K562 (cell line): ENCODE measurements around the gene CHAF1A. TPM values are rescaled to one million over a fixed set of nuclear protein-coding genes. Genes with fewer than 3 reads are reported as not detected.

Experiments used
- ARID1B ChIP-seq: fragments of 450-650 bp; IDR thresholded peaks from 2 replicates; pipeline ENCODE4 v1.6.1; 2016; ENCODE audit warnings: antibody characterized with exemption, mild to moderate bottlenecking, inconsistent platforms
- BCLAF1 ChIP-seq, 2 experiments: fragments of 450-650 bp in 1 of 2; IDR thresholded peaks; 2 replicates each; pipeline ENCODE4 v1.6.1; 2011 to 2017; ENCODE audit warnings: low read depth in 2 of 2, antibody characterized with exemption in 1 of 2, borderline replicate concordance in 1 of 2, low read length in 1 of 2, mild to moderate bottlenecking in 1 of 2, mixed read lengths in 1 of 2; ENCODE audit not compliant: control insufficient read depth in 1 of 2
- C11orf30 ChIP-seq: fragments of 450-650 bp; IDR thresholded peaks from 2 replicates; pipeline ENCODE4 v1.6.1; 2016; ENCODE audit warnings: low read depth, mild to moderate bottlenecking
- CTCF ChIP-seq, 3 experiments: IDR thresholded peaks in 2 of 3; conservative IDR thresholded peaks in 1 of 3; 2 replicates each; pipeline ENCODE4 v1.5.1; 2011 to 2012; ENCODE audit warnings: low read length in 3 of 3, mild to moderate bottlenecking in 3 of 3, control low read depth in 2 of 3, improper control_type of control experiment in 1 of 3, inconsistent platforms in 1 of 3, low read depth in 1 of 3, mixed read lengths in 1 of 3, moderate library complexity in 1 of 3; ENCODE audit not compliant: insufficient read depth in 2 of 3
- E2F1 ChIP-seq: sonication (generic); formaldehyde crosslinking; IDR thresholded peaks from 2 replicates; pipeline ENCODE4 v1.8.1; 2023; ENCODE audit warnings: mild to moderate bottlenecking, missing genetic modification reagents, moderate library complexity
- JUND ChIP-seq, 2 experiments: IDR thresholded peaks; 2 replicates in 1 of 2; 3 replicates in 1 of 2; pipeline ENCODE4 v1.6.1; 2011; ENCODE audit warnings: borderline replicate concordance in 2 of 2, low read depth in 2 of 2, low read length in 2 of 2, improper control_type of control experiment in 1 of 2, missing biosample characterization in 1 of 2, missing genetic modification characterization in 1 of 2, missing genetic modification reagents in 1 of 2
- KDM5B ChIP-seq: fragments of 200-600 bp; sonication (generic); IDR thresholded peaks from 2 replicates; pipeline ENCODE4 v1.6.1; 2012; ENCODE audit warnings: low read depth, mild to moderate bottlenecking, moderate library complexity, low read length, control low read depth, inconsistent platforms; ENCODE audit not compliant: insufficient replicate concordance
- LEF1 ChIP-seq: fragments of 450-650 bp; IDR thresholded peaks from 2 replicates; pipeline ENCODE4 v1.6.1; 2016; ENCODE audit warnings: mild to moderate bottlenecking
- PCBP2 ChIP-seq: fragments of 200-400 bp; formaldehyde crosslinking; IDR thresholded peaks from 2 replicates; pipeline ENCODE4 v1.6.1; 2018; ENCODE audit warnings: low read length, low read depth, mild to moderate bottlenecking, moderate library complexity; ENCODE audit not compliant: poor library complexity, severe bottlenecking
- POLR2G ChIP-seq: fragments of 200-400 bp; formaldehyde crosslinking; IDR thresholded peaks from 2 replicates; pipeline ENCODE4 v1.6.1; 2017; ENCODE audit warnings: low read depth, mild to moderate bottlenecking, antibody characterized with exemption, low read length, moderate library complexity
- RREB1 ChIP-seq: fragments of 250-450 bp; sonication (Bioruptor Pico); IDR thresholded peaks from 2 replicates; pipeline ENCODE4 v1.4.0; 2020
- ZKSCAN1 ChIP-seq: fragments of 150-350 bp; IDR thresholded peaks from 2 replicates; pipeline ENCODE4 v1.6.1; 2016; ENCODE audit warnings: low read depth, low read length
- ZNF224 ChIP-seq: sonication (generic); formaldehyde crosslinking; IDR thresholded peaks from 2 replicates; pipeline ENCODE4 v1.8.0; 2022; ENCODE audit warnings: mild to moderate bottlenecking, missing genetic modification reagents
- polyA plus RNA-seq, 8 experiments: library from polyadenylated mRNA; depleted of rRNA in 4 of 8; stranded (reverse) in 5 of 8; unstranded in 3 of 8; fragments of >200 nt; fragmentation: Nextera tagmentation in 2 of 8; fragmentation: Illumina TruSeq in 1 of 8; extraction: Ambion mirVana in 2 of 8; extraction: Trizol in 1 of 8; gene quantifications; 2 replicates each; pipeline versions ENCODE4 v1.2.1 to v1.2.3, GENCODE V29; 2011 to 2014; ENCODE audit warnings: inconsistent platforms in 1 of 8, missing spikeins in 1 of 8
- total RNA-seq, 7 experiments: library from RNA; depleted of rRNA in 6 of 7; stranded (reverse); fragments of >200 nt in 6 of 7; fragmentation: Illumina TruSeq in 2 of 7; extraction: Trizol in 2 of 7; gene quantifications; 2 replicates each; pipeline versions ENCODE4 v1.2.1 to v1.2.3, GENCODE V29; 2011 to 2021; ENCODE audit warnings: low replicate concordance in 1 of 7

CHAF1A gene
- total and polyA plus RNA-seq, 9 of the 15 experiments (the other 6 are each of a cell fraction or from before 2014, with no cell fraction given): 1.6 to 86.9 (median 45.2) TPM

GRCh38 chr19:4369109-4369887 lies 33.1 kb upstream of the CHAF1A start (continued):
- no peak for TF ChIP-seq E2F1
- no peak for TF ChIP-seq PCBP2
- peak in 1 of 3 experiments; percentile 12; a peak in 1 of 6 replicates for TF ChIP-seq CTCF (IDR thresholded peaks at IDR 0.05 in 2 of 3, conservative IDR thresholded peaks at IDR 0.05 in 1 of 3; ENCODE audit: insufficient read depth in 2 of 3, low read depth in 1 of 3, low read length in 3 of 3)
- TF ChIP-seq C11orf30: no peak
- TF ChIP-seq ZNF224 (CRISPR knock-in tag): no peak
- peak; percentile 11; the same call in 1 of the 2 replicates for TF ChIP-seq POLR2G
- TF ChIP-seq RREB1 (CRISPR knock-in tag): no peak
- TF ChIP-seq LEF1: no peak
- TF ChIP-seq JUND (IDR thresholded peaks at IDR 0.05; ENCODE audit: borderline replicate concordance, low read depth, low read length): peak; percentile 33; the same call in 1 of the 2 replicates
- TF ChIP-seq JUND (tag; IDR thresholded peaks at IDR 0.05; ENCODE audit: borderline replicate concordance, low read depth, low read length): no peak
- no peak for TF ChIP-seq BCLAF1 (IDR thresholded peaks at IDR 0.05; ENCODE audit: borderline replicate concordance in 1 of 2, control insufficient read depth in 1 of 2, low read depth in 2 of 2, low read length in 1 of 2)
- TF ChIP-seq ARID1B: no peak
- no peak for TF ChIP-seq KDM5B
- TF ChIP-seq ZKSCAN1: no peak
